ENCODE measurements around the gene ALG14. TPM values are rescaled to one million over a fixed set of nuclear protein-coding genes. Genes with fewer than 3 reads are reported as not detected.

Gene ALG14
- total and polyA plus RNA-seq, 2 donors (not counting 1 experiment from before 2014, with no cell fraction given) = 0.92 to 2.6 TPM

DNA sequence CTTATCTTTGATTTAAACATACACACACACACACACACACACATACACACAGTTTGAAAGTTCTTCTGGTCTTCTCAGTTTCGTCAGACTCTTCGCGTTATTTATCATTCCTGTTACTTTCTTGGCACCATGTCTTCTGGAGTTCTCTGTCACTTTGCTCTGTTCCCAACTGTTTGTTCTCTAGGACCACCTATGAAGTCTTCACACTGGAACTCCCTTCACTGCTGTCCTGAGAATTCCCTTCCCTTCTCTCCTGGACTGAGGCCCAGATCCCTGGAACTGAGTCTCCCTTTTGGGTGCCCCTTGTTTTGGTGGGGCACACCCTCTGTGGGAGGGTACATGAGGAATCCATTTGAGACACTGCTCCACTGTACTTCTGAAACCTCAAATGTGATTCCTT, 30.5 kb downstream of the ALG14 start:
- Mint-ChIP-seq H3K4me1 (no peaks in the 10 kb centered on the region), H3K4me3 (no peak overlapping the region), H3K27me3 (no peaks in the 10 kb centered on the region), H3K9me3 (ENCODE audit: insufficient read depth) (no peaks in the 10 kb centered on the region), H3K27ac (no peak overlapping the region)
- POLR2A ChIA-PET = interaction anchor here (1.0 kb wide), 1 partner anchor 188 kb away, joined by 3 read pairs; no protein-coding TSS in a partner anchor
- H3K4me2 ChIP-seq (replicated peaks; ENCODE audit: low read depth, low read length, poor library complexity, severe bottlenecking) = no peak overlapping the region
- WGBS (ENCODE audit: insufficient coverage) = 97% methylated on average over 3 of the region's 3 CpGs
- TF ChIP-seq, protein P1, sequence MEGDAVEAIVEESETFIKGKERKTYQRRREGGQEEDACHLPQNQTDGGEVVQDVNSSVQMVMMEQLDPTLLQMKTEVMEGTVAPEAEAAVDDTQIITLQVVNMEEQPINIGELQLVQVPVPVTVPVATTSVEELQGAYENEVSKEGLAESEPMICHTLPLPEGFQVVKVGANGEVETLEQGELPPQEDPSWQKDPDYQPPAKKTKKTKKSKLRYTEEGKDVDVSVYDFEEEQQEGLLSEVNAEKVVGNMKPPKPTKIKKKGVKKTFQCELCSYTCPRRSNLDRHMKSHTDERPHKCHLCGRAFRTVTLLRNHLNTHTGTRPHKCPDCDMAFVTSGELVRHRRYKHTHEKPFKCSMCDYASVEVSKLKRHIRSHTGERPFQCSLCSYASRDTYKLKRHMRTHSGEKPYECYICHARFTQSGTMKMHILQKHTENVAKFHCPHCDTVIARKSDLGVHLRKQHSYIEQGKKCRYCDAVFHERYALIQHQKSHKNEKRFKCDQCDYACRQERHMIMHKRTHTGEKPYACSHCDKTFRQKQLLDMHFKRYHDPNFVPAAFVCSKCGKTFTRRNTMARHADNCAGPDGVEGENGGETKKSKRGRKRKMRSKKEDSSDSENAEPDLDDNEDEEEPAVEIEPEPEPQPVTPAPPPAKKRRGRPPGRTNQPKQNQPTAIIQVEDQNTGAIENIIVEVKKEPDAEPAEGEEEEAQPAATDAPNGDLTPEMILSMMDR (IDR thresholded peaks at IDR 0.05) = no peak
- TF ChIP-seq EZH2 (IDR thresholded peaks at IDR 0.05; ENCODE audit: borderline replicate concordance, insufficient read depth, low read depth, low read length, poor library complexity, severe bottlenecking) = no peak
- intact Hi-C loops (cut with micrococcal nuclease) = loop anchor here (2.0 to 10.0 kb wide), 3 partner anchors 31 to 527 kb away; partner anchors contain the start of gene ALG14
- no peak overlapping the region for H3K9ac ChIP-seq (ENCODE audit: low read length)
- DNase-seq (no peak), ATAC-seq (ENCODE audit: low read depth) (no peak)
- H4K20me1 ChIP-seq (ENCODE audit: control insufficient read depth, insufficient read depth, low read length, poor library complexity, severe bottlenecking) = no peaks in the 10 kb centered on the region
- no peaks in the 10 kb centered on the region for H3K9me3 ChIP-seq (ENCODE audit: control extremely low read depth in 1 of 3, control insufficient read depth in 2 of 3, insufficient read depth in 1 of 3, low read length in 2 of 3)
- no peaks in the 10 kb centered on the region for H3K36me3 ChIP-seq (replicated peaks in 1 of 2; ENCODE audit: control extremely low read depth in 1 of 2, control insufficient read depth in 1 of 2, extremely low read depth in 1 of 2, insufficient read depth in 2 of 2, low read length in 1 of 2)
- no peak overlapping the region for H3K27ac ChIP-seq (ENCODE audit: low read length in 2 of 2)
- no peak overlapping the region for H2AFZ ChIP-seq (ENCODE audit: insufficient read depth, low read depth, low read length, poor library complexity, severe bottlenecking)
- no peaks in the 10 kb centered on the region for H3K27me3 ChIP-seq (replicated peaks in 1 of 4; ENCODE audit: control extremely low read depth in 1 of 4, control insufficient read depth in 3 of 4, insufficient read depth in 4 of 4, low read length in 3 of 4)
- H3K4me1 ChIP-seq (ENCODE audit: control insufficient read depth in 2 of 2, insufficient read depth in 2 of 2, low read length in 2 of 2) = peaks cover 0 to 3% of the 10 kb centered on the region in 2 donors
- H3K4me3 ChIP-seq (ENCODE audit: control extremely low read depth in 1 of 5, extremely low read depth in 1 of 5, insufficient read depth in 1 of 5, low read depth in 2 of 5, low read length in 4 of 5) = no peak overlapping the region
- no peaks in the 10 kb centered on the region for H3K79me2 ChIP-seq (ENCODE audit: control insufficient read depth, insufficient read depth, low read length)
- CTCF ChIA-PET = interaction anchor here (0.7 to 6.4 kb wide), 23 partner anchors 12 to 561 kb away, joined by 3 to 243 read pairs (median 4); partner anchors contain the start of genes ALG14 and RWDD3

GRCh38 chr1:95041491-95042165, 31.1 kb downstream of the ALG14 start:
- Mint-ChIP-seq H3K27ac (no peak overlapping the region), H3K4me1 (no peaks in the 10 kb centered on the region), H3K27me3 (no peaks in the 10 kb centered on the region), H3K9me3 (ENCODE audit: insufficient read depth) (no peaks in the 10 kb centered on the region), H3K4me3 (no peak overlapping the region)
- H3K79me2 ChIP-seq (ENCODE audit: control insufficient read depth, insufficient read depth, low read length) = no peaks in the 10 kb centered on the region
- no peaks in the 10 kb centered on the region for H3K9me3 ChIP-seq (ENCODE audit: control extremely low read depth in 1 of 3, control insufficient read depth in 2 of 3, insufficient read depth in 1 of 3, low read length in 2 of 3)
- H3K4me1 ChIP-seq (ENCODE audit: control insufficient read depth in 2 of 2, insufficient read depth in 2 of 2, low read length in 2 of 2) = peaks cover 0 to 3% of the 10 kb centered on the region in 2 donors
- TF ChIP-seq EZH2 (IDR thresholded peaks at IDR 0.05; ENCODE audit: borderline replicate concordance, insufficient read depth, low read depth, low read length, poor library complexity, severe bottlenecking) = no peak
- TF ChIP-seq, protein P1 (IDR thresholded peaks at IDR 0.05) = peak; percentile 50
- no peaks in the 10 kb centered on the region for H4K20me1 ChIP-seq (ENCODE audit: control insufficient read depth, insufficient read depth, low read length, poor library complexity, severe bottlenecking)
- ChIA-PET CTCF (interaction anchor here (0.7 to 6.4 kb wide), 30 partner anchors 11 to 560 kb away, joined by 3 to 243 read pairs (median 4); partner anchors contain the start of genes ALG14 and RWDD3), POLR2A (interaction anchor here (1.0 kb wide), 1 partner anchor 187 kb away, joined by 3 read pairs; no protein-coding TSS in a partner anchor)
- WGBS (ENCODE audit: insufficient coverage) = no CpG with 5 or more reads among the region's 2 CpGs
- no peak overlapping the region for H3K4me2 ChIP-seq (replicated peaks; ENCODE audit: low read depth, low read length, poor library complexity, severe bottlenecking)
- H3K36me3 ChIP-seq (replicated peaks in 1 of 2; ENCODE audit: control extremely low read depth in 1 of 2, control insufficient read depth in 1 of 2, extremely low read depth in 1 of 2, insufficient read depth in 2 of 2, low read length in 1 of 2) = no peaks in the 10 kb centered on the region
- no peak overlapping the region for H2AFZ ChIP-seq (ENCODE audit: insufficient read depth, low read depth, low read length, poor library complexity, severe bottlenecking)
- DNase-seq (peak; percentile 25), ATAC-seq (ENCODE audit: low read depth) (peak; percentile 47)
- H3K27ac ChIP-seq (ENCODE audit: low read length in 2 of 2) = no peak overlapping the region
- H3K4me3 ChIP-seq (ENCODE audit: control extremely low read depth in 1 of 5, extremely low read depth in 1 of 5, insufficient read depth in 1 of 5, low read depth in 2 of 5, low read length in 4 of 5) = no peak overlapping the region
- no peak overlapping the region for H3K9ac ChIP-seq (ENCODE audit: low read length)
- H3K27me3 ChIP-seq (replicated peaks in 1 of 4; ENCODE audit: control extremely low read depth in 1 of 4, control insufficient read depth in 3 of 4, insufficient read depth in 4 of 4, low read length in 3 of 4) = no peaks in the 10 kb centered on the region
- intact Hi-C loops (cut with micrococcal nuclease) = loop anchor here (1.0 to 10.0 kb wide), 4 partner anchors 31 to 527 kb away; partner anchors contain the start of gene ALG14
